ENCODE results near the gene ANKRD7. TPM values are rescaled to one million over a fixed set of nuclear protein-coding genes. Genes with fewer than 3 reads are reported as not detected.

The ANKRD7 gene
- polyA plus RNA-seq, 3 donors: not detected

DNA sequence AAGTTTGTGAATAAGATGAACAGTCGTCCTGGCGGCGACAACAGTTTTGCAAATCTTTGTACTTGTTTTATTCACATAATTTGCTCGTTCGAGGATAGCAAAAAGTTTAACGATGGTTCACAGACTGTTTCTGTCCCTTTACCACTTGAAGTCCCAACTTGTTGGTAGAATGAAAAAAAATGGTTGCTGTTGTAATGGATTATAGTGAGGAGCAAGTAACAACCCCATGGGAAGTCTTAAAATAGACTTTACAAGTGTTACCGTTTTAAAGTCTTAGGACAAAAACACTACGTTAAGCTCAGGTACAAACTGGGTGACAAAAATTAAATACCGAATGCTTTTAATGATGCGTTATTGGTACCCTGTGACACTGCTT is 40.0 kb upstream of the ANKRD7 start:
- peak overlapping the region; percentile 74 to 96 for H3K27ac ChIP-seq (ENCODE audit: low read depth in 1 of 2, low read length in 2 of 2)
- H3K9ac ChIP-seq (ENCODE audit: insufficient read depth, low read length, poor library complexity, severe bottlenecking): peak overlapping the region; percentile 84
- Mint-ChIP-seq H3K4me3 (peak overlapping the region; percentile 91 to 99), H3K27me3 (ENCODE audit: low read depth in 3 of 3) (peaks cover 4 to 12% (median 11%) of the 10 kb centered on the region in 3 donors), H3K4me1 (peaks cover 33% of the 10 kb centered on the region), H3K27ac (peak overlapping the region; percentile 98 to 100 (median 99)), H3K36me3 (peaks cover 24 to 27% of the 10 kb centered on the region in 2 donors), H3K9me3 (peaks cover 0 to 7% (median 0%) of the 10 kb centered on the region in 7 donors)
- H3K4me2 ChIP-seq (replicated peaks; ENCODE audit: extremely low read depth, low read length, poor library complexity, severe bottlenecking): peak overlapping the region; percentile 91
- no peaks in the 10 kb centered on the region for H3K9me3 ChIP-seq (replicated peaks in 1 of 2; ENCODE audit: control insufficient read depth in 1 of 2, insufficient read depth in 1 of 2, low read length in 2 of 2)
- peak overlapping the region; percentile 64 to 99 (median 83) for H3K4me3 ChIP-seq (replicated peaks in 1 of 3; ENCODE audit: low read depth in 2 of 3, low read length in 3 of 3)
- intact Hi-C loops (cut with micrococcal nuclease): no loop called here
- WGBS (ENCODE audit: insufficient coverage): 0% methylated on average over 3 of the region's 10 CpGs
- DNase-seq: peak in 2 of 3 donors; percentile 3 to 7
- H2AFZ ChIP-seq (ENCODE audit: insufficient read depth, low read depth, low read length, poor library complexity, severe bottlenecking): peak overlapping the region; percentile 72
- H4K20me1 ChIP-seq (ENCODE audit: insufficient read depth, low read length): no peaks in the 10 kb centered on the region
- H3K4me1 ChIP-seq (ENCODE audit: control insufficient read depth in 1 of 2, insufficient read depth in 2 of 2, low read length in 2 of 2): peaks cover 15 to 33% of the 10 kb centered on the region in 2 donors
- no peaks in the 10 kb centered on the region for H3K27me3 ChIP-seq (ENCODE audit: control insufficient read depth in 2 of 2, insufficient read depth in 2 of 2, low read length in 2 of 2)
- no peak for TF ChIP-seq CTCF (IDR thresholded peaks at IDR 0.05)
- H3K36me3 ChIP-seq (replicated peaks in 1 of 2; ENCODE audit: control insufficient read depth in 1 of 2, insufficient read depth in 2 of 2, low read length in 2 of 2): peaks cover 22 to 25% of the 10 kb centered on the region in 2 donors
- H3K79me2 ChIP-seq (ENCODE audit: insufficient read depth, low read length): peaks cover 48% of the 10 kb centered on the region

DNA sequence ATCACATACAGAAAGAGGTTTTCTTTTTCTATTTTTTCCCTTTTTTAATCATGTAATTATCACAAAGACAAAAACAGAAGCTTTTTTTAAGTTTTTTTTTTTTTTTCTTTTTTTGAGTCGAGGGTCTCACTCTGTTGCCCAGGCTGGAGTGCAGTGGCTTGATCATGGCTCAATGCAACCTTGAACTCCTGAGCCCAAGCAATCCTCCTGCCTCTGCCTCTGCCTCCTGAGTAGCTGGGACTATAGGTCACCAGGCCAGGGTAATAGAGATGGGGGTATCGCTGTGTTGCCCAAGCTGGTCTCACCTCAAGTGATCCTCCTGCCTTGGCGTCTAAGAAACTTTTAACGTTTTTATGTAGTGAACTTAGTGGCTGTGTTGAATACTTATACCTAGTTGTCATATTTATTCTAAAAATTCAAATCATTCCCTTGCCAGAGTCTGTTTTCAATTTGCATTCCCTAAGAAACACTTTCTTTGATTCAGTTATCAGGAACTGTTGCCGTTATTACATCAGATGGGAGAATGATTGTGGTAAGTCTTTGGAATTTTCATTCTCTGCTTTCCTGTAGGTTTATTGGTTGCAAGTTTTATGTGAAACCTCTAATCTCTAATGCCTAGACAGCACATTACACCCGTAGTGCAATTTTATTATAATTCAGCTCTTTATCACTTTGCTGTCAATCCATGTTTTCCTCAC is 39.2 kb upstream of the ANKRD7 start:
- no CpG with 5 or more reads among the region's 6 CpGs for WGBS (ENCODE audit: insufficient coverage)
- H3K4me3 ChIP-seq (replicated peaks in 1 of 3; ENCODE audit: low read depth in 2 of 3, low read length in 3 of 3): peak overlapping the region in 1 of 3 experiments; percentile 83
- H3K36me3 Mint-ChIP-seq: peaks cover 29 to 31% of the 10 kb centered on the region in 2 donors
- H2AFZ ChIP-seq (ENCODE audit: insufficient read depth, low read depth, low read length, poor library complexity, severe bottlenecking): peak overlapping the region; percentile 72
- DNase-seq: peak in 1 of 3 donors; percentile 3
- no peak overlapping the region for H3K27ac ChIP-seq (ENCODE audit: low read depth in 1 of 2, low read length in 2 of 2)
- H3K4me3 Mint-ChIP-seq: peak overlapping the region in 1 of 2 donors; percentile 91
- H3K9ac ChIP-seq (ENCODE audit: insufficient read depth, low read length, poor library complexity, severe bottlenecking): no peak overlapping the region
- H4K20me1 ChIP-seq (ENCODE audit: insufficient read depth, low read length): no peaks in the 10 kb centered on the region
- no peak for TF ChIP-seq CTCF (IDR thresholded peaks at IDR 0.05)
- peaks cover 15 to 33% of the 10 kb centered on the region in 2 donors for H3K4me1 ChIP-seq (ENCODE audit: control insufficient read depth in 1 of 2, insufficient read depth in 2 of 2, low read length in 2 of 2)
- H3K27me3 Mint-ChIP-seq (ENCODE audit: low read depth in 3 of 3): peaks cover 4 to 11% (median 6%) of the 10 kb centered on the region in 3 donors
- H3K4me1 Mint-ChIP-seq: peaks cover 33% of the 10 kb centered on the region
- H3K79me2 ChIP-seq (ENCODE audit: insufficient read depth, low read length): peaks cover 48% of the 10 kb centered on the region
- no peaks in the 10 kb centered on the region for H3K27me3 ChIP-seq (ENCODE audit: control insufficient read depth in 2 of 2, insufficient read depth in 2 of 2, low read length in 2 of 2)
- H3K4me2 ChIP-seq (replicated peaks; ENCODE audit: extremely low read depth, low read length, poor library complexity, severe bottlenecking): peak overlapping the region; percentile 91
- intact Hi-C loops (cut with micrococcal nuclease): no loop called here
- H3K9me3 ChIP-seq (replicated peaks in 1 of 2; ENCODE audit: control insufficient read depth in 1 of 2, insufficient read depth in 1 of 2, low read length in 2 of 2): no peaks in the 10 kb centered on the region
- H3K36me3 ChIP-seq (replicated peaks in 1 of 2; ENCODE audit: control insufficient read depth in 1 of 2, insufficient read depth in 2 of 2, low read length in 2 of 2): peaks cover 26 to 31% of the 10 kb centered on the region in 2 donors
- peak overlapping the region in 3 of 7 donors; percentile 41 to 99 (median 82) for H3K27ac Mint-ChIP-seq
- peaks cover 0 to 7% (median 0%) of the 10 kb centered on the region in 7 donors for H3K9me3 Mint-ChIP-seq

All from CD14-positive monocyte (primary cell).